Tibial nerve (tissue), 4 donors: Measurements from ENCODE around the gene STXBP6.

Experiments used
- CTCF ChIP-seq, 5 experiments: fragments of 200-600 bp in 3 of 5; fragments of 450-650 bp in 2 of 5; sonication (generic) in 3 of 5; IDR thresholded peaks; one replicate each; pipeline ENCODE4 v1.5.1; 2016 to 2019; ENCODE audit warnings: antibody characterized with exemption in 5 of 5, mild to moderate bottlenecking in 3 of 5, moderate library complexity in 2 of 5
- EP300 ChIP-seq, 2 donors: sonication (generic); formaldehyde crosslinking; IDR thresholded peaks; one replicate each; pipeline ENCODE4 v1.6.1; 2017; ENCODE audit warnings: antibody characterized with exemption in 2 of 2, mild to moderate bottlenecking in 1 of 2
- POLR2A ChIP-seq, 2 donors: fragments of 450-650 bp; IDR thresholded peaks; one replicate each; pipeline ENCODE4 v1.6.1; 2017; ENCODE audit warnings: antibody characterized with exemption in 2 of 2, mild to moderate bottlenecking in 2 of 2, moderate library complexity in 2 of 2

- no peak for TF ChIP-seq CTCF (IDR thresholded peaks at IDR 0.05)
- no peak for TF ChIP-seq POLR2A (IDR thresholded peaks at IDR 0.05)
- peak in 1 of 2 donors; percentile 46 for TF ChIP-seq EP300 (IDR thresholded peaks at IDR 0.05)
Measured at GRCh38 chr14:24943024-24943423, 106.9 kb downstream of the STXBP6 start.
